ENCODE measurements around the gene RNF40. TPM values are rescaled to one million over a fixed set of nuclear protein-coding genes. Genes with fewer than 3 reads are reported as not detected.

RNF40 gene
- total RNA-seq, 1 experiment from 2014 or later: 114 TPM

DNA sequence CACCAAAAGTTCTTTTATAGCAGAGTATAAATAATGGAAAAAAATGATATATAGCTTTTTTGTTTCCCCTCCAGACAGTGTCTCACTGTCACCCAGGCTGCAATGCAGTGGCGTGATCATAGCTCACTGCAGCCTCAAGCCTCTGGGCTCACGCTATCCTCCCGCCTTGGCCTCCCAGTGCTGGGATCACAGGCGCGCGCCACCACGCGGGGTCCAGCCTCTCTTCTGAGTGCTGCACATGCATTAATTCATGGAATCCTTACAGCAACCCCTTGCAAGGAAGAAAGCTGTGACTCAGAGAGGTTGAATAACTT lies 42.9 kb downstream of the RNF40 start:
- BruUV-seq (replicated peaks): no TSS peak
- in situ Hi-C loops (cut with HindIII; ENCODE audit: low pct_unique_long_range_greater_than_20kb, low sequenced_read_pairs): no loop called here
- no peaks in the 10 kb centered on the region for H3K36me3 ChIP-seq (ENCODE audit: control insufficient read depth, insufficient read depth, low read length)
- CTCF ChIA-PET: interaction anchor here (0.6 to 1.2 kb wide), 2 partner anchors 10 to 128 kb away, joined by 4 to 5 read pairs; no protein-coding TSS in a partner anchor
- intact Hi-C loops (cut with micrococcal nuclease; ENCODE audit: unreplicated experiment): no loop called here
- TF ChIP-seq CTCF (IDR thresholded peaks at IDR 0.05) (no peak), TCF7L2 (IDR thresholded peaks at IDR 0.05; ENCODE audit: low read depth, low read length) (no peak), SIN3A (IDR thresholded peaks at IDR 0.05; ENCODE audit: borderline replicate concordance, insufficient read depth, low read depth, low read length) (no peak), POLR2AphosphoS5 (IDR thresholded peaks at IDR 0.05; ENCODE audit: low read depth, low read length) (no peak)
- TF ChIP-seq, protein P1, sequence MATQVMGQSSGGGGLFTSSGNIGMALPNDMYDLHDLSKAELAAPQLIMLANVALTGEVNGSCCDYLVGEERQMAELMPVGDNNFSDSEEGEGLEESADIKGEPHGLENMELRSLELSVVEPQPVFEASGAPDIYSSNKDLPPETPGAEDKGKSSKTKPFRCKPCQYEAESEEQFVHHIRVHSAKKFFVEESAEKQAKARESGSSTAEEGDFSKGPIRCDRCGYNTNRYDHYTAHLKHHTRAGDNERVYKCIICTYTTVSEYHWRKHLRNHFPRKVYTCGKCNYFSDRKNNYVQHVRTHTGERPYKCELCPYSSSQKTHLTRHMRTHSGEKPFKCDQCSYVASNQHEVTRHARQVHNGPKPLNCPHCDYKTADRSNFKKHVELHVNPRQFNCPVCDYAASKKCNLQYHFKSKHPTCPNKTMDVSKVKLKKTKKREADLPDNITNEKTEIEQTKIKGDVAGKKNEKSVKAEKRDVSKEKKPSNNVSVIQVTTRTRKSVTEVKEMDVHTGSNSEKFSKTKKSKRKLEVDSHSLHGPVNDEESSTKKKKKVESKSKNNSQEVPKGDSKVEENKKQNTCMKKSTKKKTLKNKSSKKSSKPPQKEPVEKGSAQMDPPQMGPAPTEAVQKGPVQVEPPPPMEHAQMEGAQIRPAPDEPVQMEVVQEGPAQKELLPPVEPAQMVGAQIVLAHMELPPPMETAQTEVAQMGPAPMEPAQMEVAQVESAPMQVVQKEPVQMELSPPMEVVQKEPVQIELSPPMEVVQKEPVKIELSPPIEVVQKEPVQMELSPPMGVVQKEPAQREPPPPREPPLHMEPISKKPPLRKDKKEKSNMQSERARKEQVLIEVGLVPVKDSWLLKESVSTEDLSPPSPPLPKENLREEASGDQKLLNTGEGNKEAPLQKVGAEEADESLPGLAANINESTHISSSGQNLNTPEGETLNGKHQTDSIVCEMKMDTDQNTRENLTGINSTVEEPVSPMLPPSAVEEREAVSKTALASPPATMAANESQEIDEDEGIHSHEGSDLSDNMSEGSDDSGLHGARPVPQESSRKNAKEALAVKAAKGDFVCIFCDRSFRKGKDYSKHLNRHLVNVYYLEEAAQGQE (IDR thresholded peaks at IDR 0.05; ENCODE audit: insufficient read depth in 1 of 2, low read depth in 2 of 2, low read length in 1 of 2): no peak
- H3K27me3 ChIP-seq (ENCODE audit: control insufficient read depth, insufficient read depth, low read length): no peaks in the 10 kb centered on the region
- H3K4me3 ChIP-seq (ENCODE audit: low read depth in 2 of 2, low read length in 2 of 2): peak overlapping the region; percentile 57 to 75
- peaks cover 9% of the 10 kb centered on the region; the same call in 1 of the 2 replicates for H3K4me1 ChIP-seq (ENCODE audit: control insufficient read depth, insufficient read depth, low read length)
- ATAC-seq (peak; percentile 44), DNase-seq (ENCODE audit: low read depth, low spot score) (no peak)
- peak overlapping the region; percentile 89 for H3K27ac ChIP-seq (ENCODE audit: low read length)
- H3K9me3 ChIP-seq (ENCODE audit: control insufficient read depth, insufficient read depth, low read depth, low read length): no peaks in the 10 kb centered on the region
- POLR2A ChIA-PET: interaction anchor here (0.6 to 0.8 kb wide), 4 partner anchors 18 to 96 kb away, joined by 3 to 17 read pairs (median 4); partner anchors contain the start of gene ZNF629

- POLR2A ChIA-PET: interaction anchor here (0.6 to 1.1 kb wide), 5 partner anchors 19 to 96 kb away, joined by 3 to 17 read pairs (median 4); partner anchors contain the start of gene ZNF629
- ATAC-seq: peak; percentile 94
- BruUV-seq (replicated peaks): no TSS peak
- H3K4me3 ChIP-seq (ENCODE audit: low read depth in 2 of 2, low read length in 2 of 2): peak overlapping the region; percentile 57 to 75
- peaks cover 9% of the 10 kb centered on the region; the same call in 1 of the 2 replicates for H3K4me1 ChIP-seq (ENCODE audit: control insufficient read depth, insufficient read depth, low read length)
- no peaks in the 10 kb centered on the region for H3K27me3 ChIP-seq (ENCODE audit: control insufficient read depth, insufficient read depth, low read length)
- H3K27ac ChIP-seq (ENCODE audit: low read length): peak overlapping the region; percentile 89
- CTCF ChIA-PET: interaction anchor here (0.5 to 1.2 kb wide), 2 partner anchors 9 kb away, joined by 3 to 4 read pairs; no protein-coding TSS in a partner anchor
- DNase-seq (ENCODE audit: low read depth, low spot score): no peak
- TF ChIP-seq, protein P1 (IDR thresholded peaks at IDR 0.05; ENCODE audit: insufficient read depth in 1 of 2, low read depth in 2 of 2, low read length in 1 of 2): no peak; a peak in 1 of 4 replicates
- TF ChIP-seq CTCF (IDR thresholded peaks at IDR 0.05): no peak
- peak; percentile 89 for TF ChIP-seq POLR2AphosphoS5 (IDR thresholded peaks at IDR 0.05; ENCODE audit: low read depth, low read length)
- TF ChIP-seq SIN3A (IDR thresholded peaks at IDR 0.05; ENCODE audit: borderline replicate concordance, insufficient read depth, low read depth, low read length): peak; percentile 64; the same call in 1 of the 2 replicates
- peak; percentile 32; the same call in 1 of the 2 replicates for TF ChIP-seq TCF7L2 (IDR thresholded peaks at IDR 0.05; ENCODE audit: low read depth, low read length)
- intact Hi-C loops (cut with micrococcal nuclease; ENCODE audit: unreplicated experiment) (no loop called here), in situ Hi-C loops (cut with HindIII; ENCODE audit: low pct_unique_long_range_greater_than_20kb, low sequenced_read_pairs) (no loop called here)
- H3K36me3 ChIP-seq (ENCODE audit: control insufficient read depth, insufficient read depth, low read length): no peaks in the 10 kb centered on the region
- no peaks in the 10 kb centered on the region for H3K9me3 ChIP-seq (ENCODE audit: control insufficient read depth, insufficient read depth, low read depth, low read length)
Measured at GRCh38 chr16:30805370-30806169, 43.4 kb downstream of the RNF40 start.
